GM12891 (cell line): ENCODE measurements around the gene DNALI1.

ENCODE experiments used
- POLR2A ChIP-seq: IDR thresholded peaks from 2 replicates; pipeline ENCODE4 v1.6.1; 2011; ENCODE audit warnings: low read depth, low read length, control low read depth
- POLR2AphosphoS5 ChIP-seq: IDR thresholded peaks from 2 replicates; pipeline ENCODE4 v1.6.1; 2011; ENCODE audit warnings: low read depth, low read length, control low read depth
- POU2F2 ChIP-seq: IDR thresholded peaks from 2 replicates; pipeline ENCODE4 v1.6.1; 2011; ENCODE audit warnings: low read depth, mild to moderate bottlenecking, control low read depth, low read length, moderate library complexity
- SPI1 ChIP-seq: IDR thresholded peaks from 2 replicates; pipeline ENCODE4 v1.6.1; 2011; ENCODE audit warnings: low read depth, low read length, control low read depth

GRCh38 chr1:37553598-37553926, 3.2 kb upstream of the DNALI1 start:
- TF ChIP-seq POLR2A (no peak), POLR2AphosphoS5 (no peak), POU2F2 (no peak), SPI1 (no peak)
